H1 (cell line): Measurements from ENCODE around the gene ABHD11. TPM values are rescaled to one million over a fixed set of nuclear protein-coding genes. Genes with fewer than 3 reads are reported as not detected.

ENCODE experiments used
- CTCF ChIA-PET: fragments of 300-600 bp; sonication (Branson Sonifier 250); formaldehyde crosslinking; loops from one replicate; lab custom pipeline; 2021; ENCODE audit not compliant: partially characterized antibody; lab: Charles Lee
- POLR2A ChIA-PET: fragments of 300-600 bp; sonication (Branson Sonifier 250); formaldehyde crosslinking; loops from one replicate; lab custom pipeline; 2021; ENCODE audit warnings: inconsistent platforms; ENCODE audit not compliant: partially characterized antibody; lab: Charles Lee
- DNase-seq, 2 experiments: peaks; one replicate each; pipeline versions ENCODE4 v3.0.0 to v3.0.0-alpha.2; 2010 to 2022; ENCODE audit warnings: low spot score in 2 of 2, low read depth in 1 of 2, mixed read lengths in 1 of 2
- FAIRE-seq: peaks from 2 replicates; lab custom pipeline; 2011; peaks lifted over from hg19 to GRCh38; lab: Jason Lieb, UNC
- H2AFZ ChIP-seq: 2 replicates; pipeline ENCODE4 v1.8.1; 2012; ENCODE audit warnings: low read length, inconsistent platforms
- H2AK5ac ChIP-seq: 2 replicates; pipeline ENCODE4 v1.6.1; 2013; ENCODE audit warnings: low read depth, low read length
- H2BK120ac ChIP-seq: replicated peaks from 2 replicates; pipeline ENCODE3; 2013; ENCODE audit warnings: low read depth, low read length, inconsistent platforms
- H2BK12ac ChIP-seq: 2 replicates; pipeline ENCODE4 v1.6.1; 2013; ENCODE audit warnings: low read depth, low read length
- H2BK15ac ChIP-seq: 2 replicates; pipeline ENCODE4 v1.6.1; 2013; ENCODE audit warnings: low read length
- H2BK20ac ChIP-seq: 2 replicates; pipeline ENCODE4 v1.6.1; 2013; ENCODE audit warnings: low read length
- H2BK5ac ChIP-seq: 2 replicates; pipeline ENCODE4 v1.6.1; 2013; ENCODE audit warnings: low read depth, low read length
- H3K14ac ChIP-seq: 2 replicates; pipeline ENCODE4 v1.6.1; 2013; ENCODE audit warnings: inconsistent platforms; ENCODE audit not compliant: insufficient read length
- H3K18ac ChIP-seq: 2 replicates; pipeline ENCODE4 v1.6.1; 2013; ENCODE audit warnings: low read length; ENCODE audit errors: extremely low read depth
- H3K23ac ChIP-seq: 2 replicates; pipeline ENCODE4 v1.6.1; 2013; ENCODE audit warnings: inconsistent platforms; ENCODE audit not compliant: insufficient read length
- H3K23me2 ChIP-seq: 2 replicates; pipeline ENCODE4 v1.6.1; 2013; ENCODE audit warnings: low read depth, low read length
- H3K27ac ChIP-seq: 2 replicates; pipeline ENCODE4 v1.6.1; 2011; ENCODE audit warnings: low read depth, low read length, inconsistent platforms
- H3K27me3 ChIP-seq, 4 experiments: replicated peaks in 1 of 4; 1 replicate in 1 of 4; 2 replicates in 3 of 4; pipeline versions ENCODE4 v1.6.1 to v1.8.1; 2011 to 2013; ENCODE audit warnings: low read length in 3 of 4, mild to moderate bottlenecking in 3 of 4, inconsistent platforms in 2 of 4, mixed read lengths in 2 of 4, moderate library complexity in 1 of 4; ENCODE audit not compliant: control insufficient read depth in 3 of 4, insufficient read depth in 3 of 4; ENCODE audit errors: extremely low read depth in 1 of 4
- H3K36me3 ChIP-seq, 4 experiments: 2 replicates each; pipeline versions ENCODE4 v1.6.1 to v1.8.1; 2011 to 2013; ENCODE audit warnings: mild to moderate bottlenecking in 4 of 4, low read length in 3 of 4, moderate library complexity in 2 of 4, control low read depth in 1 of 4, inconsistent platforms in 1 of 4; ENCODE audit not compliant: insufficient read depth in 4 of 4, control insufficient read depth in 2 of 4
- H3K4ac ChIP-seq: replicated peaks from 2 replicates; pipeline ENCODE3; 2013; ENCODE audit warnings: low read length, low read depth, mixed read lengths, inconsistent platforms; ENCODE audit not compliant: insufficient read length
- H3K4me1 ChIP-seq, 4 experiments: replicated peaks in 1 of 4; 1 replicate in 1 of 4; 2 replicates in 3 of 4; pipeline versions ENCODE4 v1.6.1 to v1.8.1; 2011 to 2013; ENCODE audit warnings: low read length in 3 of 4, inconsistent platforms in 2 of 4, mixed read lengths in 1 of 4; ENCODE audit not compliant: insufficient read depth in 4 of 4, control insufficient read depth in 3 of 4
- H3K4me2 ChIP-seq, 2 experiments: 2 replicates each; pipeline versions ENCODE4 v1.6.1 to v1.8.1; 2011 to 2013; ENCODE audit warnings: low read depth in 2 of 2, low read length in 2 of 2, control low read depth in 1 of 2, inconsistent platforms in 1 of 2, mild to moderate bottlenecking in 1 of 2; ENCODE audit not compliant: insufficient read depth in 1 of 2
- H3K4me3 ChIP-seq, 4 experiments: fragments of 200-600, 300-600 bp in 1 of 4; sonication (generic), shearing (Covaris generic), sonication (Bioruptor Twin) in 1 of 4; 2 replicates each; pipeline versions ENCODE4 v1.5.1 to v1.8.1; 2011 to 2016; ENCODE audit warnings: low read length in 4 of 4, low read depth in 3 of 4, control low read depth in 2 of 4, inconsistent platforms in 2 of 4, mild to moderate bottlenecking in 2 of 4, mixed read lengths in 1 of 4, moderate library complexity in 1 of 4; ENCODE audit not compliant: insufficient read depth in 2 of 4; ENCODE audit errors: extremely low read depth in 1 of 4
- H3K56ac ChIP-seq: replicated peaks from 2 replicates; pipeline ENCODE3; 2013; ENCODE audit warnings: low read depth, mild to moderate bottlenecking, mixed read lengths, low read length, inconsistent platforms; ENCODE audit not compliant: insufficient read length
- H3K79me1 ChIP-seq: 2 replicates; pipeline ENCODE4 v1.6.1; 2013; ENCODE audit warnings: low read depth, low read length, control low read depth
- H3K79me2 ChIP-seq, 2 experiments: 2 replicates each; pipeline versions ENCODE4 v1.6.1 to v1.8.1; 2012 to 2013; ENCODE audit warnings: low read length in 2 of 2, mild to moderate bottlenecking in 2 of 2, inconsistent platforms in 1 of 2; ENCODE audit not compliant: insufficient read depth in 2 of 2, control insufficient read depth in 1 of 2
- H3K9ac ChIP-seq, 4 experiments: replicated peaks in 1 of 4; 1 replicate in 1 of 4; 2 replicates in 3 of 4; pipeline versions ENCODE4 v1.6.1 to v1.8.1; 2011 to 2013; ENCODE audit warnings: low read depth in 3 of 4, low read length in 3 of 4, control low read depth in 2 of 4, mild to moderate bottlenecking in 2 of 4, moderate library complexity in 2 of 4, inconsistent platforms in 1 of 4; ENCODE audit errors: extremely low read depth in 1 of 4
- H3K9me3 ChIP-seq, 2 experiments: 2 replicates each; pipeline versions ENCODE4 v1.6.1 to v1.8.1; 2012 to 2013; ENCODE audit warnings: mild to moderate bottlenecking in 2 of 2, moderate library complexity in 2 of 2, control low read depth in 1 of 2, inconsistent platforms in 1 of 2, low read depth in 1 of 2, low read length in 1 of 2, mixed read lengths in 1 of 2; ENCODE audit not compliant: insufficient read depth in 2 of 2
- H4K20me1 ChIP-seq, 2 experiments: replicated peaks in 1 of 2; 2 replicates each; pipeline versions ENCODE3 to v1.8.1; 2011 to 2013; ENCODE audit warnings: inconsistent platforms in 2 of 2, low read length in 2 of 2, mild to moderate bottlenecking in 1 of 2; ENCODE audit not compliant: insufficient read depth in 2 of 2, control insufficient read depth in 1 of 2
- H4K5ac ChIP-seq: 2 replicates; pipeline ENCODE4 v1.6.1; 2013; ENCODE audit warnings: low read length, low read depth, mixed read lengths, inconsistent platforms; ENCODE audit not compliant: insufficient read length
- H4K8ac ChIP-seq: 2 replicates; pipeline ENCODE4 v1.8.0; 2013; ENCODE audit warnings: mild to moderate bottlenecking, moderate library complexity, low read length, inconsistent platforms; ENCODE audit not compliant: insufficient read depth; ENCODE audit errors: extremely low read depth
- H4K91ac ChIP-seq: replicated peaks from 2 replicates; pipeline ENCODE3; 2013; ENCODE audit warnings: low read length, mixed read lengths, inconsistent platforms; ENCODE audit not compliant: insufficient read length
- BCL11A ChIP-seq, 2 experiments: IDR thresholded peaks; one replicate each; pipeline ENCODE4 v1.6.1; 2011; ENCODE audit warnings: low read depth in 2 of 2, low read length in 2 of 2, mild to moderate bottlenecking in 2 of 2
- CBX5 ChIP-seq: fragments of 300-800, 300-1000 bp; sonication (generic); IDR thresholded peaks from 2 replicates; pipeline ENCODE4 v1.7.1; 2016; ENCODE audit warnings: antibody characterized with exemption, low read length, low read depth
- CBX8 ChIP-seq: fragments of 300-800, 300-1000 bp; sonication (generic); IDR thresholded peaks from 2 replicates; pipeline ENCODE4 v1.7.1; 2016; ENCODE audit warnings: low read depth, low read length, borderline replicate concordance
- CHD2 ChIP-seq: IDR thresholded peaks from 2 replicates; pipeline ENCODE4 v1.6.1; 2012; ENCODE audit warnings: low read length, improper control_type of control experiment
- CTBP2 ChIP-seq: IDR thresholded peaks from 2 replicates; pipeline ENCODE4 v1.7.0; 2011; ENCODE audit warnings: borderline replicate concordance, mild to moderate bottlenecking, moderate library complexity, mixed read lengths, low read length; ENCODE audit not compliant: insufficient read depth, insufficient read length
- HDAC2 ChIP-seq, 2 experiments: fragments of 300-600 bp in 1 of 2; sonication (generic) in 1 of 2; IDR thresholded peaks; 2 replicates each; pipeline ENCODE4 v1.6.1; 2011 to 2012; ENCODE audit warnings: low read depth in 2 of 2, low read length in 2 of 2, mild to moderate bottlenecking in 2 of 2, moderate library complexity in 2 of 2, borderline replicate concordance in 1 of 2, inconsistent platforms in 1 of 2
- NANOG ChIP-seq: IDR thresholded peaks from 2 replicates; pipeline ENCODE4 v1.6.1; 2011; ENCODE audit warnings: low read length, low read depth, mild to moderate bottlenecking, inconsistent platforms; ENCODE audit not compliant: insufficient read depth, poor library complexity, severe bottlenecking
- RXRA ChIP-seq: IDR thresholded peaks from 2 replicates; pipeline ENCODE4 v1.6.1; 2011; ENCODE audit warnings: low read depth, mild to moderate bottlenecking, low read length, moderate library complexity; ENCODE audit not compliant: insufficient read depth
- SAP30 ChIP-seq: fragments of 300-600 bp; sonication (generic); IDR thresholded peaks from 2 replicates; pipeline ENCODE4 v1.7.1; 2012; ENCODE audit warnings: low read length, moderate library complexity, mild to moderate bottlenecking, inconsistent platforms; ENCODE audit not compliant: insufficient read depth, insufficient replicate concordance
- SP1 ChIP-seq: IDR thresholded peaks from 2 replicates; pipeline ENCODE4 v1.6.1; 2011; ENCODE audit warnings: low read depth, low read length
- SP4 ChIP-seq: IDR thresholded peaks from 2 replicates; pipeline ENCODE4 v1.6.1; 2012; ENCODE audit warnings: low read length, inconsistent platforms
- ZNF274 ChIP-seq: IDR thresholded peaks from 2 replicates; pipeline ENCODE4 v1.7.0; 2012; ENCODE audit warnings: low read length, borderline replicate concordance; ENCODE audit errors: extremely low read depth
- WGBS, 2 experiments: shearing (Covaris generic) in 1 of 2; methylation state at CpG; one replicate each; pipeline versions ENCODE4 v1.1.6 to v1.1.7; 2013 to 2015; ENCODE audit warnings: low lambda C conversion rate in 2 of 2, mixed read lengths in 2 of 2, inconsistent platforms in 1 of 2, low coverage in 1 of 2, missing lambda C conversion rate in 1 of 2; ENCODE audit not compliant: insufficient replicate concordance in 2 of 2, insufficient coverage in 1 of 2, insufficient read length in 1 of 2; ENCODE audit errors: extremely low coverage in 1 of 2, missing lambda C conversion rate in 1 of 2; 5-methylcytosine and 5-hydroxymethylcytosine counted together
- polyA plus RNA-seq, 7 experiments: library from polyadenylated mRNA; depleted of rRNA in 3 of 7; stranded (reverse) in 5 of 7; unstranded in 2 of 7; fragments of >200 nt in 5 of 7; fragments of 200-250 nt in 2 of 7; gene quantifications; 1 replicate in 5 of 7; 2 replicates in 1 of 7; 4 replicates in 1 of 7; pipeline versions ENCODE4 v1.2.1 to v1.2.3, GENCODE V29; 2011 to 2013; ENCODE audit warnings: missing spikeins in 2 of 7, mixed read lengths in 2 of 7
- total RNA-seq: library from RNA; stranded (reverse); fragmentation: NEBNext Ultra II Directional; extraction: Animal tissue kit (Norgen Biotek cat#: 25700); gene quantifications from 2 replicates; pipeline ENCODE4 v1.2.1, GENCODE V29; 2021

ABHD11 gene
- total and polyA plus RNA-seq, 2 of the 8 experiments (the other 6 are each of a cell fraction or from before 2014, with no cell fraction given) = 19.8 to 42.2 TPM

GRCh38 chr7:73715648-73716317, 22.8 kb downstream of the ABHD11 start:
- Histone ChIP-seq H3K79me1 (peaks cover 8% of the 10 kb centered on the region), H4K91ac (no peak overlapping the region), H3K4me2 (no peak overlapping the region), H2BK12ac (no peak overlapping the region), H3K23ac (no peak overlapping the region), H2BK20ac (no peak overlapping the region), H3K4ac (no peak overlapping the region), H3K36me3 (no peaks in the 10 kb centered on the region), H3K4me1 (no peaks in the 10 kb centered on the region; a peak in 4 of 7 replicates), H4K5ac (no peak overlapping the region), H3K14ac (no peak overlapping the region), H2BK15ac (no peak overlapping the region), H4K8ac (0 out of 2 replicates have a peak overlapping the region, but pooled peaks have one; percentile 29), H3K27ac (no peak overlapping the region), H2BK5ac (no peak overlapping the region), H3K27me3 (peaks cover 0 to 18% (median 13%) of the 10 kb centered on the region in 4 experiments; a peak in 5 of 7 replicates), H3K56ac (no peak overlapping the region), H3K79me2 (no peaks in the 10 kb centered on the region), H3K23me2 (peaks cover 3% of the 10 kb centered on the region; the same call in 1 of the 2 replicates), H3K4me3 (no peak overlapping the region), H2BK120ac (no peak overlapping the region), H3K9me3 (no peaks in the 10 kb centered on the region), H3K9ac (no peak overlapping the region), H2AK5ac (no peak overlapping the region), H4K20me1 (peaks cover 10 to 11% of the 10 kb centered on the region in 2 experiments), H3K18ac (no peak overlapping the region), H2AFZ (no peak overlapping the region)
- POLR2A ChIA-PET = interaction anchor here (2.0 kb wide), 1 partner anchor 8 kb away, joined by 7 read pairs; no protein-coding TSS in a partner anchor
- CTCF ChIA-PET = interaction anchor here (0.9 to 7.4 kb wide), 7 partner anchors 10 to 138 kb away, joined by 3 to 57 read pairs (median 4); no protein-coding TSS in a partner anchor
- no peak for DNase-seq
- 91% methylated on average over 16 of the region's 16 CpGs; no CpG with 5 or more reads in 1 of the 2 experiments for WGBS, 2 experiments
- FAIRE-seq = no peak
- TF ChIP-seq NANOG = no peak
- no peak for TF ChIP-seq HDAC2 (IDR thresholded peaks at IDR 0.05; ENCODE audit: borderline replicate concordance in 1 of 2, low read depth in 2 of 2, low read length in 2 of 2)
- no peak for TF ChIP-seq SAP30
- TF ChIP-seq SP4 = no peak
- TF ChIP-seq CHD2 = no peak
- TF ChIP-seq CTBP2 = no peak
- no peak for TF ChIP-seq SP1
- no peak for TF ChIP-seq RXRA
- no peak for TF ChIP-seq ZNF274
- TF ChIP-seq BCL11A (IDR thresholded peaks at IDR 0.05; ENCODE audit: low read depth in 2 of 2, low read length in 2 of 2) = no peak
- TF ChIP-seq CBX5 = no peak
- no peak for TF ChIP-seq CBX8
